UCSD-AML1 (cell line): ENCODE results near the gene PEX14.

Experiments
- DNase-seq: peaks from one replicate; lab custom pipeline; 2025; ENCODE audit not compliant: unreplicated experiment; lab: John Stamatoyannopoulos, UW

Gene PEX14

DNA sequence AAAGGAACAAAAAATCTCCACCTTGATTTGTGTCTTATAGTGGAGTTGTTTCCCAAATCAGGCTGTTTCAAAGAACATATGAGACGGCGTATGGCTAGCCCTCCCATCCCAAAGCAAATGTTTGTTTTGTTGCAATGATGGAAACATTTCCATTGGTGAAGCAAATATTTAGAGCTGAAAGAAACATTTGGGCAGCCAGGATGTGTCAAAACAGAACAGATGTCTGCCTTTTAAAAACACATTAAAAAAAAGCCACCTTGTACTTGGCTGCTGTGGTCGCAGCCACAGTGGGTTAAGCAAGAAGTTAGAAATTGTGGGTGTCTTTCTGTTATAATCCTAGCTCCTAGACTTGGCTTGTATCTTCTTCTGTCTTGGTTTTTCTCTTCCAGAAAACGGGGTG is 116.3 kb downstream of the PEX14 start:
- DNase-seq: no peak

- DNase-seq: no peak
These were observed 117.6 kb downstream of the PEX14 start for GRCh38 chr1:10592373-10592772.

DNA sequence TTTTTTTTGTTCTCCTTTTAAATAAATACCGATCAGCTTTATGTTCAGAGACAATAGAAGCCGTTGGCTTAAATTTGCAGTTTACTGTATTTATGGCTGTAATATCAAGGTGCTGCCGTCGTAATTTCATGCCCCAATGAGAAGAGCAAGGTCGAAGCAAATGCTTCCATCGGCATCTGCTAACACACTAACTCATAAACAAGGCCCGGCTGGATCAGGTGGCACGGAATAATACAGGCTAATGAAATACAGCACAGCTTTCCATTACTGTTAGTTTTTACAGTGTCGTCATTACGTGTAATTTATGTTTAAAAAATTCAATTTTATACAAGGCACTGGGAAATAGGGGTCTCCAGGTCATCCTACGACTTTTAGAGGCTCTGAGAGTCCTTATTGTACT is 119.0 kb downstream of the PEX14 start:
- DNase-seq: no peak

DNA sequence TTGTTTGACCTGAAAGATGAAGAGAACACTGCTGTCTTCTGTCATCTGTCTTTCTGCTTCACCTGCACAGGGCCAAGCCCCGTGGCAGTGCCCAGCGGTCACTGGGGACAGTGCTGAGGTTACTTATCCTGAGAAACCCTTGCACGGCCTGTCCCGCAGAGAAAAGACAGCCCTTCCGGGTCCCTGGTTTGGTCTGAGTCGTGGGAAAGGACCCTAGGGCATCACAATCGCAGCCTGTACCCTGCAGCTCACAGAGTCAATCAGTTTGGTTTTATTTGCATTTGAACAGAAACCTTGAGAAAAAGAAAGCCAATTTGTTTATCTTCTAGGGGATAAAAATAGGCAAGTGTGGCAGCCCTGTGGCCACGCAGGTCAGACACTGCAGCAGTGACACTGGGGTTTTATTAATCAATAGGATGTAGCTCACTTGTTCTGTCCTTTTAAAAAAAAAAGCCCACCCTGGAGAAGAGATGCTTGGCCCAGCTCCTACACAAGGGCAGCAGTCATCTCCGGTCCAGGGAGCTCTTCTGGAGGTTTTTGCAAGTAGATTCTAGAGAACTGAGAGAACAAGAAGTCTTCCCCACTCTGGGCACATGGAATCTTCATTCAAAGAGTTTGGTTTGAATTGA is 120.0 kb downstream of the PEX14 start:
- no peak for DNase-seq

DNA sequence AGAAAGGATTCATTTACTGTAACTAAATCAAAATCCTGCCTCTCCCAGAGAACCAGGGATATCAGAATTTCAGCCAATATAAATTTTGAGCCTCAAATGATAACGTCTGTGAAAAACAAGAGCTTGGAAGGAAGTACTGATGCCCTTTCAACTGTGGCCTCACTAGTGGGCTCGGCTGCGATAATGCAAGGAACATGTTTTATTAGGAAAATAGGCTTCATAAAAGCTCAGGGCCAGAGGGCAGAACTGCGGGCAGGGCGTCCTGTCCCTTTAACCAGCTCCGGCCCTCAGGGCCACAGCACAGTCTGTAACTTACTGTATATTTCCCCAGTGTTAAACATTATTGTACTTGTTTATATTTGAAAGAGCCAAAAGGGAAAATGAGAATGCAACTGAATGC is 122.0 kb downstream of the PEX14 start:
- no peak for DNase-seq

GRCh38 chr1:10597492-10598388 is 123.0 kb downstream of the PEX14 start:
- DNase-seq: no peak

DNA sequence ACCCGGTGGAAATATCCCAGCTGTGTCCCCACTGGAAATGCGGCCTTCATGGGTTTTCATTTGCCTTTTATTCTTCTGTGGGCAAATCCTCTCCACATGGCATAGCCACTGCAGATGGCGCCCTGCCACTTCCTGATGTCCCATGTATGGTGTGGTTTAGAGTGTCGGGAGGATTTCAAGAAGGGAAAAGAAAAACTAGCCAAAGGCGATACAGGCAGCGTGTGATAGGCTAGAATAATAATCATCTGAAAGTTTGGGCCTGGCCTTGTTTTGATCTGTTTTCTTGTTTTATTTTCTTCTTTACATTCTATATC is 123.6 kb downstream of the PEX14 start:
- no peak for DNase-seq

- DNase-seq: no peak
These were observed 124.6 kb downstream of the PEX14 start for GRCh38 chr1:10599194-10599861.

- no peak for DNase-seq
These were observed 126.8 kb downstream of the PEX14 start for GRCh38 chr1:10601342-10602070.

- DNase-seq: no peak
These were observed 128.2 kb downstream of the PEX14 start for GRCh38 chr1:10602936-10603335.

DNA sequence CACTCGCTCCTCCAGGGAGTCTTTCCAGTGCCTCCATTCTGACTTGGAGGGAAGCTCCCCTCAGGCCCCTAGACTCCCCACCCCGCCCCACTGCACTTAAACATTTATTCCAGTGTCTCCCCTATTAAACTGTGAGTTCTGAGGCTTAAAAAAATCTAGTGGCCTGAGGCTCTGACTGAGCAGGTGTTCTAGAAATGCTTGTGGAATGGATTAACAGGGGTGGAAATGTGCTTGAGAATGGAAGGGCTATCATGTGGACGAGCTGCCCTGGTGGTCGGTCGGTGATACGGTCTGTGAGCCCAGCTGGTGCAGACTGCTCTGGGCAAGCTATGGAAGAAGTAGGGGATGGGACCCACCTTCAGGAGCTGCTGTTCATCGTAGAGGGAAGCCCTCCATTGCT is 130.2 kb downstream of the PEX14 start:
- no peak for DNase-seq

GRCh38 chr1:10606064-10606463 is 131.3 kb downstream of the PEX14 start:
- no peak for DNase-seq

- DNase-seq: no peak
These were observed 132.5 kb downstream of the PEX14 start for GRCh38 chr1:10607228-10607627.

GRCh38 chr1:10608690-10609089 is 133.9 kb downstream of the PEX14 start:
- no peak for DNase-seq

DNA sequence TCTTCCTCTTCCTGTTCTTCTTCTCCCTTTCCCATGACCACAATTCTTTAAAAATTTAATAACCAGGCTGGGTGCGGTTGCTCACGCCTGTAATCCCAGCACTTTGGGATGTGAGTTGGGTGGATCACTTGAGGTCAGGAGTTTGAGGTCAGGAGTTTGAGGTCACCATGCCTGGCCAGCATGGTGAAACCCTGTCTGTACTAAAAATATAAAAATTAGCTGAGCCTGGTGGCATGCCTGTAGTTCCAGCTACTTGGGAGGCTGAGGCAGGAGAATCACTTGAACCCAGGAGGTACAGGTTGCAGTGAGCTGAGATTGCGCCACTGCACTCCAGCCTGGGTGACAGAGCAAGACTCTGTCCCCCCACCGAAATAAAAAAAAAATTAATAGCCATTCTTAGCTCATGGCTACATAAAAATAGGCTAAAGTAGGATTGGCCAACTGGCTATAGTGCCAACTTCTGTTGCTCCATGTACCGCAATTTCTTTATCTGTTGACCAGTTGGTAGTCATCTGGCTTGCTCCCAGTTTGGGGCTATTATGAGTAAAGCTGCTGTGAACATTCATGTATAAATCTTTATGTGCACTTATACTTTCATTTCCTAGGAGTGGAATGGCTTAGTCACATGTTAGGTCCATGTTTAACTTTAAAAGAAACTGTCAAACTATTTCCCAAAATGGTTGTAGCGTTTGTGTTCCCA is 136.3 kb downstream of the PEX14 start:
- DNase-seq: no peak

- DNase-seq: no peak
These were observed 137.8 kb downstream of the PEX14 start for GRCh38 chr1:10612436-10613160.

GRCh38 chr1:10613340-10613739 is 138.6 kb downstream of the PEX14 start:
- no peak for DNase-seq

DNA sequence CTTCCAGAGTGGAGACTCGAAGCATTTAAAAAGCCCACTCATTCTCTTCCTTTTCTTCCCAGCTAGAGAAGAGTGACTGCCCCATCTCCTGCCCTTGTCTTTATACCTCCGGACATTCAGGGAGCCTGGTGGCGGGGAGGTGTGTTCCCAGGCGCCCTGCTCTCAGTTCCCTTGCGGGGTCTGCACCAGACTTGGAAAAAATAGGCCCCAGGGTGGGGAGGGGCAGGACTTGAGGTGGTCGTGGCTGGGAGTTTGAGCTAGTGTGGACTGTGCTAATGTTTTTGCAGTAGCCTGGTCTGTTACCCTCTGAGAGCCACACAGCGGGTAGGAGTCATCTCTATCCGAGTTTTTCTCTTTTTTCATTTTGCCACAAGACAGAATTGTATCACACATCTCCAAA is 139.1 kb downstream of the PEX14 start:
- DNase-seq: no peak

- DNase-seq: no peak
These were observed 139.9 kb downstream of the PEX14 start for GRCh38 chr1:10614377-10615225.
